Right lobe of liver (tissue), 4 donors: Measurements from ENCODE around the gene CYP11A1.

Experiments
- POLR2A ChIP-seq: fragments of 450-650 bp; IDR thresholded peaks from one replicate; pipeline ENCODE4 v1.6.1; 2017; ENCODE audit warnings: antibody characterized with exemption, mild to moderate bottlenecking
- TF ChIP-seq, protein P1 (sequence below), 4 donors: fragments of 200-600 bp in 3 of 4; fragments of 450-650 bp in 1 of 4; IDR thresholded peaks; one replicate each; pipeline versions ENCODE4 v1.5.1 to v1.8.0; 2016 to 2022; ENCODE audit warnings: antibody characterized with exemption in 4 of 4, mild to moderate bottlenecking in 2 of 4
- donor health status: DM: no; HTN: no; CAD: no.
- donor health status: DM: no; HTN: no; CAD: no.
- donor health status: DM: no; HTN: yes; CAD: no.

DNA sequence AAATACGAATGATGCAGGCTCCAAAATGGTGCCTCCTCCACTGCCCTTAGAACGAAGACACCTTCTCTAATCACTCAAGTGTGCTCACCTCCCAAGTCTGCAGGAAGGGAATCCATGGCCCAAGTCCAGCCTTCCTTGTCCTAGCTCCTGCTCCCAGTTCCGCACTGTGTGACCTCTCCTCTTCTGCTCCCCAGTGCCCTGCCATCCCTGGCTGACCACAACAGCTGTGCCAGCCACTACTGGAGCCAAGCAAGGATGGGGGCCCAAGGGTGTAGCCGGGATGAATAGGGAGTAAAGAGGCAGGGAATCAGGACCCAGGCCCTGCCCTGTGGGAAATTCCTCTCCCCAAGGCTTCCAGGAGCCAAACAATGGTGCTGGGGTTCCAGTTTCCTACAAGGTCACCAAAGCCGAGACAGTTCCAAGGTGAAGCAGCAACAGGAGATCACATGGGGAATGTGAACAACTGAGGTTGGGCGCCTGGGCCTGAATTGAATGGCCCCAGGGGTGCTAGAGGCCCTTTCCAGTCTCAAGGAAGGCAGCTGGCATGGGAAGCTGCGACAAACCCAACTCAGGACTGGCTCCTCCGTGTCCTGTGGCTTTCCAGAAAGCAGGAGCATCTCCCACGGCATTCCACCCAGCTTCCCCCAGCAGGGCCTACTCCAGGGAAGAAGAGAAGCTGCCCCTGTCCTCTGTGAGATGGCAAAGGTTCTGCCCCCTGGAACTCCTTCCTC, 46.1 kb upstream of the CYP11A1 start:
- TF ChIP-seq, protein P1, sequence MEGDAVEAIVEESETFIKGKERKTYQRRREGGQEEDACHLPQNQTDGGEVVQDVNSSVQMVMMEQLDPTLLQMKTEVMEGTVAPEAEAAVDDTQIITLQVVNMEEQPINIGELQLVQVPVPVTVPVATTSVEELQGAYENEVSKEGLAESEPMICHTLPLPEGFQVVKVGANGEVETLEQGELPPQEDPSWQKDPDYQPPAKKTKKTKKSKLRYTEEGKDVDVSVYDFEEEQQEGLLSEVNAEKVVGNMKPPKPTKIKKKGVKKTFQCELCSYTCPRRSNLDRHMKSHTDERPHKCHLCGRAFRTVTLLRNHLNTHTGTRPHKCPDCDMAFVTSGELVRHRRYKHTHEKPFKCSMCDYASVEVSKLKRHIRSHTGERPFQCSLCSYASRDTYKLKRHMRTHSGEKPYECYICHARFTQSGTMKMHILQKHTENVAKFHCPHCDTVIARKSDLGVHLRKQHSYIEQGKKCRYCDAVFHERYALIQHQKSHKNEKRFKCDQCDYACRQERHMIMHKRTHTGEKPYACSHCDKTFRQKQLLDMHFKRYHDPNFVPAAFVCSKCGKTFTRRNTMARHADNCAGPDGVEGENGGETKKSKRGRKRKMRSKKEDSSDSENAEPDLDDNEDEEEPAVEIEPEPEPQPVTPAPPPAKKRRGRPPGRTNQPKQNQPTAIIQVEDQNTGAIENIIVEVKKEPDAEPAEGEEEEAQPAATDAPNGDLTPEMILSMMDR (IDR thresholded peaks at IDR 0.05) = no peak
- TF ChIP-seq POLR2A = no peak
